Lung (tissue), 16 donors: ENCODE data around the gene HMGXB4. TPM values are rescaled to one million over a fixed set of nuclear protein-coding genes. Genes with fewer than 3 reads are reported as not detected.

Source experiments
- ATAC-seq: fragments of 200-7000 bp; cut with Tn5 transposase; one replicate; pipeline ENCODE4 v1.9.1; 2020; ENCODE audit warnings: moderate number of reproducible peaks; ENCODE audit not compliant: insufficient read depth, low FRiP score
- DNase-seq, 3 donors: peaks; one replicate each; pipeline ENCODE4 v3.0.0-alpha.2; 2013 to 2017
- H3K27ac ChIP-seq, 2 donors: one replicate each; pipeline ENCODE4 v1.5.1; 2013; ENCODE audit warnings: mild to moderate bottlenecking in 2 of 2, moderate library complexity in 2 of 2, control low read depth in 1 of 2, inconsistent platforms in 1 of 2, low read depth in 1 of 2, low read length in 1 of 2
- H3K27me3 ChIP-seq, 3 donors: one replicate each; pipeline ENCODE4 v1.5.1; 2013; ENCODE audit warnings: low read length in 2 of 3; ENCODE audit not compliant: control insufficient read depth in 3 of 3, insufficient read depth in 3 of 3
- H3K36me3 ChIP-seq, 4 donors: one replicate each; pipeline ENCODE4 v1.5.1; 2013; ENCODE audit warnings: low read length in 4 of 4, mild to moderate bottlenecking in 1 of 4, moderate library complexity in 1 of 4; ENCODE audit not compliant: control insufficient read depth in 4 of 4, insufficient read depth in 4 of 4
- H3K4me1 ChIP-seq, 5 donors: one replicate each; pipeline ENCODE4 v1.5.1; 2013; ENCODE audit warnings: low read length in 5 of 5, mild to moderate bottlenecking in 2 of 5, moderate library complexity in 1 of 5; ENCODE audit not compliant: control insufficient read depth in 5 of 5, insufficient read depth in 5 of 5
- H3K4me3 ChIP-seq: one replicate; pipeline ENCODE4 v1.5.1; 2013; ENCODE audit warnings: mild to moderate bottlenecking, control low read depth, moderate library complexity
- H3K9ac ChIP-seq, 2 donors: one replicate each; pipeline ENCODE4 v1.5.1; 2013; ENCODE audit warnings: low read length in 2 of 2, control low read depth in 1 of 2; ENCODE audit not compliant: insufficient read depth in 1 of 2
- H3K9me3 ChIP-seq, 4 donors: one replicate each; pipeline ENCODE4 v1.5.1; 2013; ENCODE audit warnings: low read length in 3 of 4, mild to moderate bottlenecking in 1 of 4, moderate library complexity in 1 of 4; ENCODE audit not compliant: control insufficient read depth in 4 of 4, insufficient read depth in 3 of 4
- WGBS, 2 donors: extraction: QIAGEN DNeasy Blood & Tissue Kit; methylation state at CpG; one replicate each; pipeline ENCODE4 v1.1.7; 2013; 5-methylcytosine and 5-hydroxymethylcytosine counted together
- long read RNA-seq, 5 donors: transcript quantifications; one replicate each; lab custom pipeline, GENCODE V29; 2026
- polyA plus RNA-seq, 2 donors: library from polyadenylated mRNA; stranded (reverse); fragments of 200-250 nt; gene quantifications; one replicate each; pipeline ENCODE4 v1.2.1, GENCODE V29; 2013
- total RNA-seq, 2 donors: library from RNA; depleted of rRNA in 1 of 2; stranded (reverse); fragments of >200 nt in 1 of 2; gene quantifications; one replicate each; pipeline ENCODE4 v1.2.1, GENCODE V29; 2014 to 2021
- TF ChIP-seq, protein P1 (sequence below): IDR thresholded peaks from 2 replicates; pipeline ENCODE4 v1.5.1; 2012; ENCODE audit warnings: mild to moderate bottlenecking; ENCODE audit errors: control extremely low read depth, extremely low read depth
- donor health status: control.
- donor health status: control.
- donor health status: Bipolar disorder and iron deficiency.
- donor health status: healthy.
- donor health status: DM: yes; HTN: yes; CAD: no.

HMGXB4 gene, protein sequence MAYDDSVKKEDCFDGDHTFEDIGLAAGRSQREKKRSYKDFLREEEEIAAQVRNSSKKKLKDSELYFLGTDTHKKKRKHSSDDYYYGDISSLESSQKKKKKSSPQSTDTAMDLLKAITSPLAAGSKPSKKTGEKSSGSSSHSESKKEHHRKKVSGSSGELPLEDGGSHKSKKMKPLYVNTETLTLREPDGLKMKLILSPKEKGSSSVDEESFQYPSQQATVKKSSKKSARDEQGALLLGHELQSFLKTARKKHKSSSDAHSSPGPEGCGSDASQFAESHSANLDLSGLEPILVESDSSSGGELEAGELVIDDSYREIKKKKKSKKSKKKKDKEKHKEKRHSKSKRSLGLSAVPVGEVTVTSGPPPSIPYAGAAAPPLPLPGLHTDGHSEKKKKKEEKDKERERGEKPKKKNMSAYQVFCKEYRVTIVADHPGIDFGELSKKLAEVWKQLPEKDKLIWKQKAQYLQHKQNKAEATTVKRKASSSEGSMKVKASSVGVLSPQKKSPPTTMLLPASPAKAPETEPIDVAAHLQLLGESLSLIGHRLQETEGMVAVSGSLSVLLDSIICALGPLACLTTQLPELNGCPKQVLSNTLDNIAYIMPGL
- 10 to 100 TPM; 14.7 to 24.5 TPM for total RNA-seq
- 1 to 10 TPM; 7.6 to 10.0 TPM for polyA plus RNA-seq
- long read RNA-seq, donor 1, transcript HMGXB4-203 (4 exons, 1,257 nt): major isoform, 7 of 19 reads
- long read RNA-seq, donor 1, partial matches to known transcripts: 9 of 19 reads
- long read RNA-seq, donor 1, other reads (novel, unspliced or antisense): 0 of 19 reads
- long read RNA-seq, donor 2, partial matches to known transcripts: 0 of 6 reads
- long read RNA-seq, donor 2, other reads (novel, unspliced or antisense): 0 of 6 reads
- long read RNA-seq, donor 3, partial matches to known transcripts: 0 of 2 reads
- long read RNA-seq, donor 3, other reads (novel, unspliced or antisense): 0 of 2 reads
- long read RNA-seq, donor 4, full-length matches to known transcripts: 5 of 5 reads
- long read RNA-seq, donor 4, partial matches to known transcripts: 0 of 5 reads
- long read RNA-seq, donor 4, other reads (novel, unspliced or antisense): 0 of 5 reads
- long read RNA-seq, donor 5, partial matches to known transcripts: 0 of 4 reads
- long read RNA-seq, donor 5, other reads (novel, unspliced or antisense): 0 of 4 reads

DNA sequence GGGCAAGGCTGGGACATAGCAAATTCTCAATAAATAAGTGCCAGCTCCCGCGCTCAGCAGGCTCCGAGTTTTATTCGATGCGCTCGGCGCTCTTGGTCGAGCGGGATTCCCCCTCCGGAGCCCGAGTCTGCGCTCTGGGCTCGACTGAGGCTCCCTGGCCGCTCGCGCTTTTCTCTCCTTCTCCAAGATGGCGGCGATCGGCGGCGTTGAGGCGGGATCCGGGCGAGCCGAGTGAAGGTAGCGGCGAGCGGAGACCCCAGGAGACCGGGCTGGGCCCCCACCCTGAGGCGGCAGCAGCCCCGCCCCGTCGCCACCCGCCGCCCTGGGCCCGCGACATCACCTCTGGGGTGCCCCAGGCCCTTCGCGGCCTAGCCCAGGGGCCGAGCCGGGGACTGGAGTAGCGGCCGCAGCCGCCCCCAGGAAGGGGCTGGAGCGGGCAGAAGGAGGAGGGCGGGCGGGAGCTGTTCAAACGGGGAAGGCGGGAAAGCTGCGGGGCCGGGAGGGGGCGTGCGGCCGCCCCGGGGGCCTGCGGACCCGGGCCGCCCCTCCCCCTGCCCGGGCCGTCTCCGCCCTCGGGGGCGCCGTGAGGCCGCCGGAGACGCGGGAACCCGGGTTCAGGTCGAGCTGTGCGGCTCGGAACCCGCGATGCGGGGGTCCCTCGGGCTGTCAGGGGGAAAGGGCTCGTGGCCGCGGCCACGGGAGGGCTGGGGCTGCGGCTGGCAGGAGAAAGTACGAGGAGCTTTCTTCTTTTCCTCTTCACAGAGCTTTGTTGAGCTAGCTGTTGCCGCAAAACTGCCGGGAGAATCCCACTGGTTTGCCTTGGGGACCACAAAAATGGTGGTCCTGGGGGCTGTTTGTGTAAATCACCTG lies at the start of gene HMGXB4:
HMGXB4 (plus strand) TSS at position 173 of the 870 bp plus-strand sequence. CDS start 4,898 bp downstream, outside the sequence.
- H3K4me1 ChIP-seq: peaks cover 0 to 21% (median 7%) of the 10 kb centered on the region in 5 donors
- H3K27ac ChIP-seq: peak within 1 kb of the TSS; percentile 82 to 91
- TF ChIP-seq, protein P1, sequence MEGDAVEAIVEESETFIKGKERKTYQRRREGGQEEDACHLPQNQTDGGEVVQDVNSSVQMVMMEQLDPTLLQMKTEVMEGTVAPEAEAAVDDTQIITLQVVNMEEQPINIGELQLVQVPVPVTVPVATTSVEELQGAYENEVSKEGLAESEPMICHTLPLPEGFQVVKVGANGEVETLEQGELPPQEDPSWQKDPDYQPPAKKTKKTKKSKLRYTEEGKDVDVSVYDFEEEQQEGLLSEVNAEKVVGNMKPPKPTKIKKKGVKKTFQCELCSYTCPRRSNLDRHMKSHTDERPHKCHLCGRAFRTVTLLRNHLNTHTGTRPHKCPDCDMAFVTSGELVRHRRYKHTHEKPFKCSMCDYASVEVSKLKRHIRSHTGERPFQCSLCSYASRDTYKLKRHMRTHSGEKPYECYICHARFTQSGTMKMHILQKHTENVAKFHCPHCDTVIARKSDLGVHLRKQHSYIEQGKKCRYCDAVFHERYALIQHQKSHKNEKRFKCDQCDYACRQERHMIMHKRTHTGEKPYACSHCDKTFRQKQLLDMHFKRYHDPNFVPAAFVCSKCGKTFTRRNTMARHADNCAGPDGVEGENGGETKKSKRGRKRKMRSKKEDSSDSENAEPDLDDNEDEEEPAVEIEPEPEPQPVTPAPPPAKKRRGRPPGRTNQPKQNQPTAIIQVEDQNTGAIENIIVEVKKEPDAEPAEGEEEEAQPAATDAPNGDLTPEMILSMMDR: no peak
- ATAC-seq: peak; percentile 95
- WGBS, 2 donors: 0 to 1% methylated on average over 69 to 84 of the region's 84 CpGs
- peaks cover 1 to 4% (median 3%) of the 10 kb centered on the region in 4 donors for H3K36me3 ChIP-seq
- H3K9me3 ChIP-seq: no peaks in the 10 kb centered on the region
- H3K4me3 ChIP-seq: peak within 1 kb of the TSS; percentile 75
- peak within 1 kb of the TSS; percentile 85 to 94 for H3K9ac ChIP-seq
- no peaks in the 10 kb centered on the region for H3K27me3 ChIP-seq
- peak; percentile 91 to 95 (median 94) for DNase-seq

DNA sequence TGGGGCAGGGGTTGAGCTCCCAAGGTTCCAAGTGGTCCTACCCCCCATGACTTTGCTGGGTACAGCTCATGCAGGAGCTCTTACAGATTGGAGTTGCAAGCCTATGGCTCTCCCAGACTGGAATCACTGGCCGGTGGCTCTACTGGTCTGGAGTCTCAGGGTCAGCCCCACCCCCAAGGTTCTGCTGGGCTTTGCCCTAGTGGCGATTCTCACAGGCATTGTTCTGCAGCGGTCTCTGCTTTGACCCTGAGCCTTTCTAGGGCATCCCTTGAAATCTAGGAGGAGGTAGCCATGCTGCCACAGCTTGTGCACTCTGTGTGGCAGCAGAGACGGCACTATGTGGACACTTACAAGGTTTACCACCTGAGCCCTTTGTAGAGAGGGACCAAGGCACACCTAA lies 49.3 kb upstream of the HMGXB4 start:
- no peak overlapping the region for H3K27ac ChIP-seq
- no peaks in the 10 kb centered on the region for H3K27me3 ChIP-seq
- H3K4me3 ChIP-seq: no peak overlapping the region
- H3K9me3 ChIP-seq: peaks cover 0 to 3% (median 0%) of the 10 kb centered on the region in 4 donors
- H3K9ac ChIP-seq: no peak overlapping the region
- 76 to 93% methylated on average over 4 of the region's 4 CpGs for WGBS, 2 donors
- H3K36me3 ChIP-seq: no peaks in the 10 kb centered on the region
- ATAC-seq: no peak
- DNase-seq: no peak
- peaks cover 0 to 2% (median 0%) of the 10 kb centered on the region in 5 donors for H3K4me1 ChIP-seq
- TF ChIP-seq, protein P1: no peak

DNA sequence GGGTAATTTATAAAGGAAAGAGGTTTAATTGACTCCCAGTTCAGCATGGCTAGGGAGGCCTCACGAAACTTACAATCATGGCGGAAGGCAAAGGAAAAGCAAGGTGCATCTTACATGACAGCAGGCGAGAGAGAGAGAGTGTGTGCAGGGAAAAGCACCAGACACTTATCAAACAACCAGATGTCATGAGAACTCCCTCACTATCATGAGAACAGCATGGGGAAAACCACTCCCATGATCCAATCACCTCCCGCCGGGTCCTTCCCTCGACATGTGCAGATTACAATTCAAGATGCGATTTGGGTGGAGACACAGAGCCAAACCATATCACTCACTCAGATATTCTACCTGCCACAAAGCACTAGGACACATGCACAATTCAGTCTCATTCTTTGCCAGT lies 48.1 kb upstream of the HMGXB4 start:
- Histone ChIP-seq H3K9ac (no peak overlapping the region), H3K4me3 (no peak overlapping the region), H3K27ac (no peak overlapping the region), H3K4me1 (peaks cover 0 to 2% (median 0%) of the 10 kb centered on the region in 5 donors), H3K27me3 (no peaks in the 10 kb centered on the region), H3K36me3 (no peaks in the 10 kb centered on the region), H3K9me3 (peaks cover 0 to 6% (median 0%) of the 10 kb centered on the region in 4 donors)
- ATAC-seq (no peak), DNase-seq (no peak)
- TF ChIP-seq, protein P1: no peak
- 94 to 97% methylated on average over 7 of the region's 7 CpGs for WGBS, 2 donors
